SK-N-SH (cell line): ENCODE results near the gene MRPL58. TPM values are rescaled to one million over a fixed set of nuclear protein-coding genes. Genes with fewer than 3 reads are reported as not detected.

Source experiments
- CTCF ChIA-PET: fragments of 300-600, 350-600 bp; formaldehyde crosslinking; extraction: SDS; loops from one replicate; lab custom pipeline; 2021; lab: Yijun Ruan, JAX
- POLR2A ChIA-PET: fragments of 350-600 bp; sonication (Branson Sonifier 250); formaldehyde crosslinking; extraction: SDS; loops from one replicate; lab custom pipeline; 2020; ENCODE audit warnings: antibody characterized with exemption, inconsistent platforms; lab: Yijun Ruan, JAX
- DNase-seq: peaks from one replicate; pipeline ENCODE4 v3.0.0; 2012
- H2AFZ ChIP-seq: fragments of 200-600 bp; sonication (generic); 2 replicates; pipeline ENCODE4 v1.8.1; 2016; ENCODE audit warnings: antibody characterized with exemption, mild to moderate bottlenecking, low read depth
- H3F3A ChIP-seq: fragments of 200-600 bp; sonication (generic); replicated peaks from 2 replicates; pipeline ENCODE3; 2016; ENCODE audit warnings: antibody characterized with exemption, mild to moderate bottlenecking; ENCODE audit not compliant: insufficient read depth
- H3K27ac ChIP-seq, 2 experiments: fragments of 200-500 bp in 1 of 2; fragments of 200-600 bp in 1 of 2; sonication (Bioruptor generic) in 1 of 2; sonication (generic), shearing (Covaris generic) in 1 of 2; 2 replicates each; pipeline versions ENCODE4 v1.5.1 to v1.6.1; 2014 to 2016; ENCODE audit warnings: low read depth in 2 of 2, inconsistent platforms in 1 of 2, low read length in 1 of 2, mild to moderate bottlenecking in 1 of 2, mixed read lengths in 1 of 2
- H3K27me3 ChIP-seq: fragments of 200-600 bp; sonication (generic), shearing (Covaris generic); 2 replicates; pipeline ENCODE4 v1.6.1; 2016; ENCODE audit warnings: mixed run types; ENCODE audit not compliant: insufficient read depth
- H3K36me3 ChIP-seq, 2 experiments: fragments of 200-500 bp in 1 of 2; fragments of 200-600 bp in 1 of 2; sonication (Bioruptor generic) in 1 of 2; sonication (generic) in 1 of 2; replicated peaks in 1 of 2; 2 replicates each; pipeline versions ENCODE3 to v1.5.1; 2014 to 2016; ENCODE audit warnings: low read length in 1 of 2, mild to moderate bottlenecking in 1 of 2; ENCODE audit not compliant: insufficient read depth in 2 of 2, control insufficient read depth in 1 of 2
- H3K4me1 ChIP-seq, 2 experiments: fragments of 200-500 bp in 1 of 2; fragments of 200-600 bp in 1 of 2; sonication (Bioruptor generic) in 1 of 2; sonication (generic), shearing (Covaris generic) in 1 of 2; 2 replicates each; pipeline versions ENCODE4 v1.5.1 to v1.6.1; 2014 to 2016; ENCODE audit warnings: low read depth in 1 of 2, low read length in 1 of 2, mixed run types in 1 of 2; ENCODE audit not compliant: insufficient read depth in 2 of 2, control insufficient read depth in 1 of 2
- H3K4me2 ChIP-seq: fragments of 200-600 bp; sonication (generic), shearing (Covaris generic); 2 replicates; pipeline ENCODE4 v1.6.1; 2017; ENCODE audit warnings: mixed run types
- H3K4me3 ChIP-seq, 2 experiments: fragments of 200-500 bp in 1 of 2; fragments of 200-600 bp in 1 of 2; sonication (Bioruptor generic) in 1 of 2; sonication (generic), shearing (Covaris generic) in 1 of 2; 2 replicates each; pipeline versions ENCODE4 v1.5.1 to v1.8.1; 2014 to 2016; ENCODE audit warnings: low read depth in 2 of 2, inconsistent platforms in 1 of 2, low read length in 1 of 2, mild to moderate bottlenecking in 1 of 2, mixed read lengths in 1 of 2, moderate library complexity in 1 of 2
- H3K79me2 ChIP-seq: fragments of 200-600 bp; sonication (generic); 2 replicates; pipeline ENCODE4 v1.8.1; 2017; ENCODE audit warnings: mild to moderate bottlenecking; ENCODE audit not compliant: insufficient read depth
- H3K9ac ChIP-seq: fragments of 200-600 bp; sonication (generic); 2 replicates; pipeline ENCODE4 v1.6.1; 2017; ENCODE audit warnings: mixed run types
- H3K9me2 ChIP-seq: fragments of 200-600 bp; sonication (generic); 2 replicates; pipeline ENCODE4 v1.6.1; 2017; ENCODE audit warnings: mixed run types
- H3K9me3 ChIP-seq: fragments of 200-600 bp; sonication (generic); 2 replicates; pipeline ENCODE4 v1.6.1; 2017; ENCODE audit warnings: mixed run types, mild to moderate bottlenecking, moderate library complexity
- H4K20me1 ChIP-seq: fragments of 200-600 bp; sonication (generic); 2 replicates; pipeline ENCODE4 v1.6.1; 2017; ENCODE audit warnings: mild to moderate bottlenecking, mixed run types; ENCODE audit not compliant: insufficient read depth
- ELF1 ChIP-seq: IDR thresholded peaks from 2 replicates; pipeline ENCODE4 v1.4.0; 2012
- FOXM1 ChIP-seq: IDR thresholded peaks from 2 replicates; pipeline ENCODE4 v1.4.0; 2012; ENCODE audit warnings: low read depth, mild to moderate bottlenecking
- GABPA ChIP-seq: IDR thresholded peaks from 2 replicates; pipeline ENCODE4 v1.4.0; 2012; ENCODE audit warnings: low read depth, mild to moderate bottlenecking
- GATA2 ChIP-seq: sonication (generic); formaldehyde crosslinking; IDR thresholded peaks from 2 replicates; pipeline ENCODE4 v1.5.0; 2020; ENCODE audit warnings: mild to moderate bottlenecking, missing genetic modification reagents
- IRF3 ChIP-seq: fragments of 150-350 bp; IDR thresholded peaks from 2 replicates; pipeline ENCODE4 v1.6.1; 2016; ENCODE audit warnings: mild to moderate bottlenecking, low read depth, low read length
- MXI1 ChIP-seq: IDR thresholded peaks from 2 replicates; pipeline ENCODE4 v1.6.1; 2012; ENCODE audit warnings: mild to moderate bottlenecking, low read depth, low read length, improper control_type of control experiment
- NFIC ChIP-seq: IDR thresholded peaks from 2 replicates; pipeline ENCODE4 v1.4.0; 2012; ENCODE audit warnings: borderline replicate concordance
- POLR2AphosphoS5 ChIP-seq: IDR thresholded peaks from 2 replicates; pipeline ENCODE4 v1.6.1; 2012; ENCODE audit warnings: low read depth, low read length
- RAD21 ChIP-seq: IDR thresholded peaks from 2 replicates; pipeline ENCODE4 v1.6.1; 2012; ENCODE audit warnings: mild to moderate bottlenecking, low read length
- RCOR1 ChIP-seq: fragments of 150-350 bp; IDR thresholded peaks from 2 replicates; pipeline ENCODE4 v1.6.1; 2017; ENCODE audit warnings: antibody characterized with exemption, low read length
- RFX5 ChIP-seq: IDR thresholded peaks from 2 replicates; pipeline ENCODE4 v1.6.1; 2012; ENCODE audit warnings: mild to moderate bottlenecking, improper control_type of control experiment, low read length
- RXRA ChIP-seq: IDR thresholded peaks from 2 replicates; pipeline ENCODE4 v1.4.0; 2012; ENCODE audit warnings: low read depth, mild to moderate bottlenecking, borderline replicate concordance
- SIN3A ChIP-seq: IDR thresholded peaks from 2 replicates; pipeline ENCODE4 v1.6.1; 2012; ENCODE audit warnings: low read depth, mild to moderate bottlenecking, low read length, moderate library complexity, borderline replicate concordance
- TAF1 ChIP-seq: IDR thresholded peaks from 2 replicates; pipeline ENCODE4 v1.6.1; 2012; ENCODE audit warnings: low read depth, mild to moderate bottlenecking, low read length, moderate library complexity, borderline replicate concordance
- TCF12 ChIP-seq: IDR thresholded peaks from 2 replicates; pipeline ENCODE4 v1.4.0; 2012
- TEAD4 ChIP-seq: IDR thresholded peaks from 2 replicates; pipeline ENCODE4 v1.4.0; 2012; ENCODE audit warnings: mild to moderate bottlenecking, borderline replicate concordance; ENCODE audit not compliant: insufficient read depth
- YY1 ChIP-seq: IDR thresholded peaks from 2 replicates; pipeline ENCODE4 v1.4.0; 2012; ENCODE audit warnings: low read depth, mild to moderate bottlenecking
- ZBTB33 ChIP-seq: IDR thresholded peaks from 2 replicates; pipeline ENCODE4 v1.4.0; 2012; ENCODE audit warnings: low read depth, borderline replicate concordance
- WGBS: methylation state at CpG from one replicate; pipeline ENCODE4 v1.1.6; 2017; ENCODE audit warnings: low lambda C conversion rate; 5-methylcytosine and 5-hydroxymethylcytosine counted together
- polyA plus RNA-seq, 3 experiments: library from polyadenylated mRNA; depleted of rRNA; stranded (reverse); fragments of >200 nt; gene quantifications; 2 replicates each; pipeline ENCODE4 v1.2.3, GENCODE V29; 2012
- TF ChIP-seq, protein P1 (sequence below): IDR thresholded peaks from 2 replicates; pipeline ENCODE4 v1.4.0; 2012; ENCODE audit warnings: low read depth
- TF ChIP-seq, protein P2 (sequence below): IDR thresholded peaks from 2 replicates; pipeline ENCODE4 v1.6.1; 2012; ENCODE audit warnings: mild to moderate bottlenecking, low read depth, low read length, moderate library complexity
- TF ChIP-seq, protein P3 (sequence below): fragments of 150-350 bp; IDR thresholded peaks from 2 replicates; pipeline ENCODE4 v1.6.1; 2017; ENCODE audit warnings: antibody characterized with exemption, low read length, low read depth, borderline replicate concordance

Gene MRPL58
- polyA plus RNA-seq, 1 of the 3 experiments (the other 2 are of a cell fraction), result 87.3 TPM

DNA sequence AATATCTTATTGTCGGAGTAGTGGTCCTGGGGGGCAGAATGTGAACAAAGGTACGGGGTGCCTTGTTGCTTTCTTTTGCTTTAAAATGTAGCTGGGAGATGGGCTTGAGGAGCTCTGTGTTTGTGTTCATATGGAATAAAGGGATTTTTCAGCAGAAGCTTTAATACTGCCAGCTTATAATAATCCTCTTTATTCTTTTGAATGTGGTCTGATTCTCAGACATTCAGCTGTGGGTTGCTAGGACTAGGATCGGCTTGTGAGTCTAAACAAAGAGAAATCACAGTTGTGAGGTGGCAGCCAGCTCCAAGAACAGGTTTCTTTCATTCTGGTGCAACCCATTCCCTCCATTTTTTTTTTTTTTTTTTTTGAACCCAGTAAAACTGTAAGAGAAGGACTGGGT is 7.2 kb downstream of the MRPL58 start (continued):
- no peak for TF ChIP-seq RCOR1
- TF ChIP-seq, all 33 proteins: peak for 0

- no peaks in the 10 kb centered on the region for H4K20me1 ChIP-seq
- H3K36me3 ChIP-seq, result peaks cover 17 to 40% of the 10 kb centered on the region in 2 experiments
- H3K9ac ChIP-seq, result no peak overlapping the region
- no peak overlapping the region for H3K27ac ChIP-seq
- H3F3A ChIP-seq, result no peaks in the 10 kb centered on the region
- no peak overlapping the region for H3K4me3 ChIP-seq
- ChIA-PET POLR2A (interaction anchor here (1.0 kb wide), 1 partner anchor 8 kb away, joined by 4 read pairs; the partner anchor contains the start of gene MRPL58), CTCF (interaction anchor here (1.2 to 2.9 kb wide), 3 partner anchors 8 to 63 kb away, joined by 3 to 18 read pairs (median 3); partner anchors contain the start of gene MRPL58)
- TF ChIP-seq IRF3, result no peak
- no peak for TF ChIP-seq YY1
- TF ChIP-seq SIN3A, result no peak
- no peak for TF ChIP-seq ELF1
- TF ChIP-seq NFIC, result no peak
- TF ChIP-seq, protein P1, sequence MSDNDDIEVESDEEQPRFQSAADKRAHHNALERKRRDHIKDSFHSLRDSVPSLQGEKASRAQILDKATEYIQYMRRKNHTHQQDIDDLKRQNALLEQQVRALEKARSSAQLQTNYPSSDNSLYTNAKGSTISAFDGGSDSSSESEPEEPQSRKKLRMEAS, result no peak
- no peak for TF ChIP-seq RAD21
- TF ChIP-seq MXI1, result no peak
- no peak for TF ChIP-seq FOXM1
- no peak for TF ChIP-seq TAF1
- TF ChIP-seq GABPA, result no peak
- TF ChIP-seq RXRA, result no peak
- no peak for TF ChIP-seq TCF12
- TF ChIP-seq GATA2 (CRISPR knock-in tag), result no peak
- no peak for TF ChIP-seq POLR2AphosphoS5
- TF ChIP-seq, protein P2, sequence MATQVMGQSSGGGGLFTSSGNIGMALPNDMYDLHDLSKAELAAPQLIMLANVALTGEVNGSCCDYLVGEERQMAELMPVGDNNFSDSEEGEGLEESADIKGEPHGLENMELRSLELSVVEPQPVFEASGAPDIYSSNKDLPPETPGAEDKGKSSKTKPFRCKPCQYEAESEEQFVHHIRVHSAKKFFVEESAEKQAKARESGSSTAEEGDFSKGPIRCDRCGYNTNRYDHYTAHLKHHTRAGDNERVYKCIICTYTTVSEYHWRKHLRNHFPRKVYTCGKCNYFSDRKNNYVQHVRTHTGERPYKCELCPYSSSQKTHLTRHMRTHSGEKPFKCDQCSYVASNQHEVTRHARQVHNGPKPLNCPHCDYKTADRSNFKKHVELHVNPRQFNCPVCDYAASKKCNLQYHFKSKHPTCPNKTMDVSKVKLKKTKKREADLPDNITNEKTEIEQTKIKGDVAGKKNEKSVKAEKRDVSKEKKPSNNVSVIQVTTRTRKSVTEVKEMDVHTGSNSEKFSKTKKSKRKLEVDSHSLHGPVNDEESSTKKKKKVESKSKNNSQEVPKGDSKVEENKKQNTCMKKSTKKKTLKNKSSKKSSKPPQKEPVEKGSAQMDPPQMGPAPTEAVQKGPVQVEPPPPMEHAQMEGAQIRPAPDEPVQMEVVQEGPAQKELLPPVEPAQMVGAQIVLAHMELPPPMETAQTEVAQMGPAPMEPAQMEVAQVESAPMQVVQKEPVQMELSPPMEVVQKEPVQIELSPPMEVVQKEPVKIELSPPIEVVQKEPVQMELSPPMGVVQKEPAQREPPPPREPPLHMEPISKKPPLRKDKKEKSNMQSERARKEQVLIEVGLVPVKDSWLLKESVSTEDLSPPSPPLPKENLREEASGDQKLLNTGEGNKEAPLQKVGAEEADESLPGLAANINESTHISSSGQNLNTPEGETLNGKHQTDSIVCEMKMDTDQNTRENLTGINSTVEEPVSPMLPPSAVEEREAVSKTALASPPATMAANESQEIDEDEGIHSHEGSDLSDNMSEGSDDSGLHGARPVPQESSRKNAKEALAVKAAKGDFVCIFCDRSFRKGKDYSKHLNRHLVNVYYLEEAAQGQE, result no peak
- no peak for TF ChIP-seq ZBTB33
- no peak for TF ChIP-seq RFX5
- no peak for TF ChIP-seq TEAD4
- TF ChIP-seq, protein P3, sequence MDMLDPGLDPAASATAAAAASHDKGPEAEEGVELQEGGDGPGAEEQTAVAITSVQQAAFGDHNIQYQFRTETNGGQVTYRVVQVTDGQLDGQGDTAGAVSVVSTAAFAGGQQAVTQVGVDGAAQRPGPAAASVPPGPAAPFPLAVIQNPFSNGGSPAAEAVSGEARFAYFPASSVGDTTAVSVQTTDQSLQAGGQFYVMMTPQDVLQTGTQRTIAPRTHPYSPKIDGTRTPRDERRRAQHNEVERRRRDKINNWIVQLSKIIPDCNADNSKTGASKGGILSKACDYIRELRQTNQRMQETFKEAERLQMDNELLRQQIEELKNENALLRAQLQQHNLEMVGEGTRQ, result no peak
- no peaks in the 10 kb centered on the region for H3K9me3 ChIP-seq
- H3K27me3 ChIP-seq, result no peaks in the 10 kb centered on the region
- WGBS, result 89% methylated on average over 19 of the region's 19 CpGs
- no peaks in the 10 kb centered on the region for H3K4me1 ChIP-seq
- H3K79me2 ChIP-seq, result peaks cover 20% of the 10 kb centered on the region; the same call in 1 of the 2 replicates
- H2AFZ ChIP-seq, result no peak overlapping the region
- H3K9me2 ChIP-seq, result no peaks in the 10 kb centered on the region
- DNase-seq, result no peak
- H3K4me2 ChIP-seq, result no peak overlapping the region
These were observed 8.1 kb downstream of the MRPL58 start for GRCh38 chr17:75020331-75021110.
